Measurements from ENCODE around the gene LCN2.

Gene LCN2

GRCh38 chr9:128155736-128156500 is 6.7 kb downstream of the LCN2 start:
- no peaks in the 10 kb centered on the region for H3K9me3 ChIP-seq (ENCODE audit: severe bottlenecking)
- no peak overlapping the region for H3K4me3 ChIP-seq (ENCODE audit: low read depth, low read length)
- no peaks in the 10 kb centered on the region for H3K36me3 ChIP-seq
- H3K27me3 ChIP-seq (ENCODE audit: insufficient read depth, low read depth, severe bottlenecking) = no peaks in the 10 kb centered on the region
- no peak for DNase-seq
- H3K27ac ChIP-seq = no peak overlapping the region
- TF ChIP-seq CTCF (IDR thresholded peaks at IDR 0.05; ENCODE audit: low read depth, low read length) = no peak

- DNase-seq = no peak
- H3K4me3 ChIP-seq (ENCODE audit: low read depth, low read length) = peak overlapping the region; percentile 41
- no peaks in the 10 kb centered on the region for H3K9me3 ChIP-seq (ENCODE audit: severe bottlenecking)
- no peak for TF ChIP-seq CTCF (IDR thresholded peaks at IDR 0.05; ENCODE audit: low read depth, low read length)
- peaks cover 29% of the 10 kb centered on the region for H3K36me3 ChIP-seq
- H3K27me3 ChIP-seq (ENCODE audit: insufficient read depth, low read depth, severe bottlenecking) = no peaks in the 10 kb centered on the region
- peak overlapping the region; percentile 81 for H3K27ac ChIP-seq
Measured at GRCh38 chr9:128159522-128159783, 10.2 kb downstream of the LCN2 start.

GRCh38 chr9:128159784-128160602 is 10.7 kb downstream of the LCN2 start, which contains the start of gene BBLN:
Gene BBLN (plus strand): TSS chr9:128160265. CDS start chr9:128160408, 143 bp downstream.
- peak within 1 kb of the TSS; percentile 64 for H3K4me3 ChIP-seq (ENCODE audit: low read depth, low read length)
- no peaks in the 10 kb centered on the region for H3K9me3 ChIP-seq (ENCODE audit: severe bottlenecking)
- peak; percentile 98 for DNase-seq
- H3K27me3 ChIP-seq (ENCODE audit: insufficient read depth, low read depth, severe bottlenecking) = no peaks in the 10 kb centered on the region
- no peak for TF ChIP-seq CTCF (IDR thresholded peaks at IDR 0.05; ENCODE audit: low read depth, low read length)
- peaks cover 34% of the 10 kb centered on the region for H3K36me3 ChIP-seq
- H3K27ac ChIP-seq = peak within 1 kb of the TSS; percentile 83

GRCh38 chr9:128160603-128160987 is 11.3 kb downstream of the LCN2 start:
- DNase-seq = peak; percentile 54
- TF ChIP-seq CTCF (IDR thresholded peaks at IDR 0.05; ENCODE audit: low read depth, low read length) = no peak
- Histone ChIP-seq H3K9me3 (ENCODE audit: severe bottlenecking) (no peaks in the 10 kb centered on the region), H3K27me3 (ENCODE audit: insufficient read depth, low read depth, severe bottlenecking) (no peaks in the 10 kb centered on the region), H3K27ac (peak overlapping the region; percentile 83), H3K4me3 (ENCODE audit: low read depth, low read length) (peak overlapping the region; percentile 64), H3K36me3 (peaks cover 40% of the 10 kb centered on the region)

GRCh38 chr9:128161215-128161902 is 12.1 kb downstream of the LCN2 start:
- no peaks in the 10 kb centered on the region for H3K27me3 ChIP-seq (ENCODE audit: insufficient read depth, low read depth, severe bottlenecking)
- no peak overlapping the region for H3K4me3 ChIP-seq (ENCODE audit: low read depth, low read length)
- no peak overlapping the region for H3K27ac ChIP-seq
- TF ChIP-seq CTCF (IDR thresholded peaks at IDR 0.05; ENCODE audit: low read depth, low read length) = no peak
- H3K36me3 ChIP-seq = peaks cover 48% of the 10 kb centered on the region
- no peaks in the 10 kb centered on the region for H3K9me3 ChIP-seq (ENCODE audit: severe bottlenecking)
- DNase-seq = no peak
